Measurements from ENCODE around the gene ID1.

GRCh38 chr20:31593221-31594001 lies 11.7 kb upstream of the ID1 start:
- TF ChIP-seq CTCF (IDR thresholded peaks at IDR 0.05) (no peak), POLR2A (IDR thresholded peaks at IDR 0.05) (no peak)
